Measurements from ENCODE around the gene ENTPD2.
A peak's percentile ranks its signal among the peaks of the same experiment; 100 is the strongest.

ENTPD2 gene

GRCh38 chr9:137058521-137059234 lies 4.8 kb upstream of the ENTPD2 start:
- TF ChIP-seq, protein P1, sequence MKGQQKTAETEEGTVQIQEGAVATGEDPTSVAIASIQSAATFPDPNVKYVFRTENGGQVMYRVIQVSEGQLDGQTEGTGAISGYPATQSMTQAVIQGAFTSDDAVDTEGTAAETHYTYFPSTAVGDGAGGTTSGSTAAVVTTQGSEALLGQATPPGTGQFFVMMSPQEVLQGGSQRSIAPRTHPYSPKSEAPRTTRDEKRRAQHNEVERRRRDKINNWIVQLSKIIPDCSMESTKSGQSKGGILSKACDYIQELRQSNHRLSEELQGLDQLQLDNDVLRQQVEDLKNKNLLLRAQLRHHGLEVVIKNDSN (IDR thresholded peaks at IDR 0.05), result no peak
- TF ChIP-seq EGR1 (IDR thresholded peaks at IDR 0.05) (no peak), RAD21 (IDR thresholded peaks at IDR 0.05; ENCODE audit: low read depth) (no peak), EP300 (IDR thresholded peaks at IDR 0.05; ENCODE audit: borderline replicate concordance) (no peak), ZBTB7A (IDR thresholded peaks at IDR 0.05; ENCODE audit: low read depth) (no peak), FOXM1 (IDR thresholded peaks at IDR 0.05; ENCODE audit: borderline replicate concordance, low read depth) (no peak), TEAD4 (IDR thresholded peaks at IDR 0.05) (no peak), CEBPB (IDR thresholded peaks at IDR 0.05) (no peak), NFIC (IDR thresholded peaks at IDR 0.05) (no peak), TCF12 (IDR thresholded peaks at IDR 0.05; ENCODE audit: low read depth) (no peak), TAF1 (IDR thresholded peaks at IDR 0.05; ENCODE audit: low read depth) (no peak), CREB1 (IDR thresholded peaks at IDR 0.05; ENCODE audit: low read depth) (no peak), YY1 (IDR thresholded peaks at IDR 0.05; ENCODE audit: low read depth) (no peak)
- TF ChIP-seq, protein P2, sequence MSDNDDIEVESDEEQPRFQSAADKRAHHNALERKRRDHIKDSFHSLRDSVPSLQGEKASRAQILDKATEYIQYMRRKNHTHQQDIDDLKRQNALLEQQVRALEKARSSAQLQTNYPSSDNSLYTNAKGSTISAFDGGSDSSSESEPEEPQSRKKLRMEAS (IDR thresholded peaks at IDR 0.05), result no peak
- TF ChIP-seq, protein P3, sequence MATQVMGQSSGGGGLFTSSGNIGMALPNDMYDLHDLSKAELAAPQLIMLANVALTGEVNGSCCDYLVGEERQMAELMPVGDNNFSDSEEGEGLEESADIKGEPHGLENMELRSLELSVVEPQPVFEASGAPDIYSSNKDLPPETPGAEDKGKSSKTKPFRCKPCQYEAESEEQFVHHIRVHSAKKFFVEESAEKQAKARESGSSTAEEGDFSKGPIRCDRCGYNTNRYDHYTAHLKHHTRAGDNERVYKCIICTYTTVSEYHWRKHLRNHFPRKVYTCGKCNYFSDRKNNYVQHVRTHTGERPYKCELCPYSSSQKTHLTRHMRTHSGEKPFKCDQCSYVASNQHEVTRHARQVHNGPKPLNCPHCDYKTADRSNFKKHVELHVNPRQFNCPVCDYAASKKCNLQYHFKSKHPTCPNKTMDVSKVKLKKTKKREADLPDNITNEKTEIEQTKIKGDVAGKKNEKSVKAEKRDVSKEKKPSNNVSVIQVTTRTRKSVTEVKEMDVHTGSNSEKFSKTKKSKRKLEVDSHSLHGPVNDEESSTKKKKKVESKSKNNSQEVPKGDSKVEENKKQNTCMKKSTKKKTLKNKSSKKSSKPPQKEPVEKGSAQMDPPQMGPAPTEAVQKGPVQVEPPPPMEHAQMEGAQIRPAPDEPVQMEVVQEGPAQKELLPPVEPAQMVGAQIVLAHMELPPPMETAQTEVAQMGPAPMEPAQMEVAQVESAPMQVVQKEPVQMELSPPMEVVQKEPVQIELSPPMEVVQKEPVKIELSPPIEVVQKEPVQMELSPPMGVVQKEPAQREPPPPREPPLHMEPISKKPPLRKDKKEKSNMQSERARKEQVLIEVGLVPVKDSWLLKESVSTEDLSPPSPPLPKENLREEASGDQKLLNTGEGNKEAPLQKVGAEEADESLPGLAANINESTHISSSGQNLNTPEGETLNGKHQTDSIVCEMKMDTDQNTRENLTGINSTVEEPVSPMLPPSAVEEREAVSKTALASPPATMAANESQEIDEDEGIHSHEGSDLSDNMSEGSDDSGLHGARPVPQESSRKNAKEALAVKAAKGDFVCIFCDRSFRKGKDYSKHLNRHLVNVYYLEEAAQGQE (IDR thresholded peaks at IDR 0.05; ENCODE audit: low read depth), result no peak

DNA sequence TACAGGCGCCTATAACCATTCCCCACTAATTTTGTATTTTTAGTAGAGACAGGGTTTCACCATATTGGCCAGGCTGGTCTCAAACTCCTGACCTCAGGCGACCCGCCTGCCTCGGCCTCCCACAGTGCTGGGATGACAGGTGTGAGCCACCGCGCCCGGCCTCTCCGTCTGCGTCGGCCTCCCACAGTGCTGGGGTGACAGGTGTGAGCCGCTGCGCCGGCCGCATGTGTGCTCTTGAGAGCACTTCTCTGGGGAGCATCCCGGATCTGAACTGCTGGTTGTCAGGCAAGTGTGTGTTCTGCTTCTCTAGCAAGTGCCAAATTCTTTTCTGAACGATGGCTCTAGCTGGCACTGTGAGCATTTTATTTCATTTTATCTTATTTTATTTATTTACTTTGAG lies 3.7 kb upstream of the ENTPD2 start:
- TF ChIP-seq, protein P3 (IDR thresholded peaks at IDR 0.05; ENCODE audit: low read depth), result no peak
- TF ChIP-seq RAD21 (IDR thresholded peaks at IDR 0.05; ENCODE audit: low read depth) (no peak), FOXM1 (IDR thresholded peaks at IDR 0.05; ENCODE audit: borderline replicate concordance, low read depth) (no peak), EGR1 (IDR thresholded peaks at IDR 0.05) (no peak), CEBPB (IDR thresholded peaks at IDR 0.05) (no peak), NFIC (IDR thresholded peaks at IDR 0.05) (no peak), YY1 (IDR thresholded peaks at IDR 0.05; ENCODE audit: low read depth) (no peak), CREB1 (IDR thresholded peaks at IDR 0.05; ENCODE audit: low read depth) (no peak)

DNA sequence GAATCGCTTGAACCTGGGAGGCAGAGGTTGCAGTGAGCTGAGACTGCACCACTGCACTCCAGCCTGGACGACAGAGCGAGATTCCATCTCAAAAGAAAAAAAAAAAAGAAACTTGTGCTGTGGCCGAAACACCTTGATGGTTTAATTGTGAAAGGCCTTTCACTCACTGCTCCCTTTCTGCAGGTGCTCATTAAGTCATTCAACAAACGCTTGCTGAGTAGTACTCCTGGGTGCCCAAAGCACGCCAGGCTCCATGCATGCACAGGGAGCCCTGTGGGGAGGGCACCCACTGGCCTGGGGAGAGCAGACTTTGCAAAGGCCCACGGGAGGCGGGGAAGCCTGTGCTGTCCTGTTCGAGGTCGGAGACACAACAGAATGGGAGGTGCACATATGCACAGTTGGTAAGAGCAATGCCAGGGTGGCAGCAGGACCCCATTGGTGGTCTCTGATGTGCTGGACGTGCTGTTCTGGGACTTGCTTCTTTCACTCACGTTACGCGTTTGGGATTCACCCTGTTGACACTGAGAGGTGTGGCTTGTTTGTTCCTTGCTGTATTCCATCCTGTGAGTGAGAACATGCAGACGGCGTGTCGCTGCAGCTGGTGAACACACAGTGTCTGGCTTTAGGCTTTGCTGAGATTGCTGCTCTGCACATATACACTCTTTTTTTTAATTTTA lies 3.0 kb upstream of the ENTPD2 start:
- TF ChIP-seq TEAD4 (IDR thresholded peaks at IDR 0.05) (no peak), RAD21 (IDR thresholded peaks at IDR 0.05; ENCODE audit: low read depth) (no peak), EGR1 (IDR thresholded peaks at IDR 0.05) (no peak), FOXM1 (IDR thresholded peaks at IDR 0.05; ENCODE audit: borderline replicate concordance, low read depth) (no peak), YY1 (IDR thresholded peaks at IDR 0.05; ENCODE audit: low read depth) (no peak), CREB1 (IDR thresholded peaks at IDR 0.05; ENCODE audit: low read depth) (no peak), ZBTB7A (IDR thresholded peaks at IDR 0.05; ENCODE audit: low read depth) (no peak), CEBPB (IDR thresholded peaks at IDR 0.05) (no peak), TAF1 (IDR thresholded peaks at IDR 0.05; ENCODE audit: low read depth) (no peak)
- TF ChIP-seq, protein P1 (IDR thresholded peaks at IDR 0.05), result no peak

- TF ChIP-seq NFIC (IDR thresholded peaks at IDR 0.05) (peak; percentile 90), CREB1 (IDR thresholded peaks at IDR 0.05; ENCODE audit: low read depth) (no peak), TCF12 (IDR thresholded peaks at IDR 0.05; ENCODE audit: low read depth) (peak; percentile 73), TAF1 (IDR thresholded peaks at IDR 0.05; ENCODE audit: low read depth) (no peak), RAD21 (IDR thresholded peaks at IDR 0.05; ENCODE audit: low read depth) (no peak), EP300 (IDR thresholded peaks at IDR 0.05; ENCODE audit: borderline replicate concordance) (peak; percentile 48; the same call in 1 of the 2 replicates), TEAD4 (IDR thresholded peaks at IDR 0.05) (no peak; the same call in 1 of the 2 replicates), ZBTB7A (IDR thresholded peaks at IDR 0.05; ENCODE audit: low read depth) (peak; percentile 95), YY1 (IDR thresholded peaks at IDR 0.05; ENCODE audit: low read depth) (no peak), EGR1 (IDR thresholded peaks at IDR 0.05) (peak; percentile 90), FOXM1 (IDR thresholded peaks at IDR 0.05; ENCODE audit: borderline replicate concordance, low read depth) (no peak), CEBPB (IDR thresholded peaks at IDR 0.05) (no peak)
- TF ChIP-seq, protein P3 (IDR thresholded peaks at IDR 0.05; ENCODE audit: low read depth), result no peak
- TF ChIP-seq, protein P1 (IDR thresholded peaks at IDR 0.05), result no peak
- TF ChIP-seq, protein P2 (IDR thresholded peaks at IDR 0.05), result no peak
Measured at GRCh38 chr9:137055385-137056364, 1.8 kb upstream of the ENTPD2 start.
